GM13976 (cell line): ENCODE data around the gene MLN.

Source experiments
- DNase-seq: peaks from one replicate; pipeline ENCODE4 v3.0.0; 2012; ENCODE audit warnings: low spot score
- in situ Hi-C: fragments of 300-500 bp; cut with MboI; formaldehyde crosslinking; loops from one replicate; pipeline ENCODE4 v1.12.0; 2022; ENCODE audit warnings: low sequenced_read_pairs, mixed read lengths, inconsistent platforms; ENCODE audit not compliant: unreplicated experiment
- TF ChIP-seq, protein P1 (sequence below): IDR thresholded peaks from 2 replicates; pipeline ENCODE4 v1.5.1; 2012; ENCODE audit warnings: borderline replicate concordance, mild to moderate bottlenecking; ENCODE audit not compliant: insufficient read depth; ENCODE audit errors: extremely low read depth, missing control alignments, control extremely low read depth

MLN gene

DNA sequence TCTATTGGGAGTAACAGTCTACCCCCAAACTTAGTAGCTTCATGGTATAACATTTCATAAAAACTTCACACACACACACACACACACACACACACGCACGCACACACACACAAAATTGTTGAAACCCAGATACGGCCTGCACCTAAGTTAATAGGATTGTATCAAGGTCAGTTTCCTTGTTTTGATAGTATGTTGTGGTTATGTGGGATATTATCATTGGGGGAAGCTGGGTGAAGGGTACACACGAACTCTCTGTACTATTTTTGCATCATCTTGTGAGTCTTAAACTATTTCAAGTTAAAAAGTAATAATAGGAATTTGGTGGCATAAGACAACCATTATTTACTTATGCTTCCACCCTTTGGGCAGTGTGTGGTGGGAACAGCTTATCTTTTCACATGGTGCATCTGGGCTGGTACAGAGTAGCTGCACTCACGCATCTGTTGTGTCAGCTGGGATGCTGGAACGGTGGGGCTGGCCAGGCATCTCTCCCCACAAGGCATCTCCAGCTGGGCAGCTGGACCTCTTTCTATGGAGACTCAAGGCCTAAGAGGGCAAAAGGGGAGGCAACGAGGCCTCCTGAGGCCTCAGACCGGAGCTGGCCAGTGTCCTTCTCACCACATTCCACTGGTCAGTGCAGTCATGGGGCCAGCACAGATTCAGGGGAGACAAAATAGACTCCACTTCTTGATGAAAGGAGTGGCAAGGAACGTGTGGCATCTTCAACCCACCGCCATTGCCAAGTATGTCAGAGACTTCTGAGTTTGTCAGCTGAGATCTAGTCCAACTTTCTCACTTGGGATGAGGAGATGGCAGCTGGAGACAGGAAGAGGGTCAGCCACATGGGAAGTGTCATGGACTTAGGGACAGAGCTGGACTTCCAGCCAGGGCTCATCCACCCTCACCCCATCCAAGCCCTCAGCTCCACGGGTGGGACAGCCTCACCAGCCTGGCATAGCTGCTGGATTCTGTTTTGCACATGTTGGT lies 36.6 kb downstream of the MLN start:
- no peak for DNase-seq
- TF ChIP-seq, protein P1, sequence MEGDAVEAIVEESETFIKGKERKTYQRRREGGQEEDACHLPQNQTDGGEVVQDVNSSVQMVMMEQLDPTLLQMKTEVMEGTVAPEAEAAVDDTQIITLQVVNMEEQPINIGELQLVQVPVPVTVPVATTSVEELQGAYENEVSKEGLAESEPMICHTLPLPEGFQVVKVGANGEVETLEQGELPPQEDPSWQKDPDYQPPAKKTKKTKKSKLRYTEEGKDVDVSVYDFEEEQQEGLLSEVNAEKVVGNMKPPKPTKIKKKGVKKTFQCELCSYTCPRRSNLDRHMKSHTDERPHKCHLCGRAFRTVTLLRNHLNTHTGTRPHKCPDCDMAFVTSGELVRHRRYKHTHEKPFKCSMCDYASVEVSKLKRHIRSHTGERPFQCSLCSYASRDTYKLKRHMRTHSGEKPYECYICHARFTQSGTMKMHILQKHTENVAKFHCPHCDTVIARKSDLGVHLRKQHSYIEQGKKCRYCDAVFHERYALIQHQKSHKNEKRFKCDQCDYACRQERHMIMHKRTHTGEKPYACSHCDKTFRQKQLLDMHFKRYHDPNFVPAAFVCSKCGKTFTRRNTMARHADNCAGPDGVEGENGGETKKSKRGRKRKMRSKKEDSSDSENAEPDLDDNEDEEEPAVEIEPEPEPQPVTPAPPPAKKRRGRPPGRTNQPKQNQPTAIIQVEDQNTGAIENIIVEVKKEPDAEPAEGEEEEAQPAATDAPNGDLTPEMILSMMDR: no peak
- in situ Hi-C loops: loop anchor here (10.0 kb wide), 1 partner anchor 378 kb away; the partner anchor contains the start of gene GRM4

DNA sequence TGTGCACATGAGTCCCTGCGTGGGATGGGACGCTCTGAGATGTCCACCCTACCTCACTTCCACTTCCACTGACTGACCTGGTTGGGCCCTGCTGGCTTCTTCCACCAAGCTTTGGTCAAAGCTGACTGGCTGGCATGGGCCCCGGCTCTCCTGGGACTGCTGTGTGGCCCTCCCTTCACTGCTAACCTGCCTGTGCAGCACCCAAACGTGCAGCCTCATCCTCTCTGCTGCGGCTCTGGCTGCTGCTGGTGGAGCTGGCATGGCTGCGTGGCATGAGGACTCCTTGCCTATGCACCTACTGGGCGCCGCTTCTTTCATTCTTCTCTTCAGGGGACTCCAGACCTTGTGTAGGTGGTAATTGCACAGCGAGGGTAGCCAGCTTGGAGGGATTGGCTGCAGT lies 38.4 kb downstream of the MLN start:
- in situ Hi-C loops: loop anchor here (10.0 kb wide), 1 partner anchor 379 kb away; the partner anchor contains the start of gene GRM4
- DNase-seq: no peak
- TF ChIP-seq, protein P1: no peak

DNA sequence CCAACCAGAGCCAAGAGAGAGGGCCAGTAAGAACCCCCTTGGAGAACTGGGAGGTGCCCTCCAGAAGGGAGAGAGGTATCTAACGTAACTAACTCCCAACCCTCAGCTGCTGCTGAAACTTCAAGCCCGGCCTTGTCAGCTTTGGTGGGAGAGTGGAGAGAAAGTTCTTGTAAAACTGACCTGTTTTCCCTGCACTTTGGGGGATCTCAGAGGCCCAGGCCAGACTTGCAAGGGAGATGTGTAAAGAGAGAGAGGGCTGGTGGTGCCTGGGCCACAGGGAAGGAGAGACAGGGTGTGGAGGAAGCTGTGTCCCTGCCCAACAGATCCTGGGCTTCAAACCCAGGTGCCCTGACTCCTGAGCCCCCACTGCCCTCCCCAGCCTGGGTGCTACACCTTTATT lies 39.8 kb downstream of the MLN start:
- in situ Hi-C loops: loop anchor here (10.0 kb wide), 1 partner anchor 381 kb away; the partner anchor contains the start of gene GRM4

GRCh38 chr6:33763483-33763882 lies 40.3 kb downstream of the MLN start:
- in situ Hi-C loops: loop anchor here (10.0 kb wide), 1 partner anchor 381 kb away; the partner anchor contains the start of gene GRM4
- no peak for DNase-seq
- TF ChIP-seq, protein P1: no peak

More for the DNA sequence above, 39.8 kb downstream of the MLN start:
- no peak for DNase-seq
- TF ChIP-seq, protein P1: no peak

GRCh38 chr6:33762713-33763112 lies 41.1 kb downstream of the MLN start:
- in situ Hi-C loops: loop anchor here (10.0 kb wide), 1 partner anchor 382 kb away; the partner anchor contains the start of gene GRM4
- TF ChIP-seq, protein P1: no peak
- DNase-seq: no peak

DNA sequence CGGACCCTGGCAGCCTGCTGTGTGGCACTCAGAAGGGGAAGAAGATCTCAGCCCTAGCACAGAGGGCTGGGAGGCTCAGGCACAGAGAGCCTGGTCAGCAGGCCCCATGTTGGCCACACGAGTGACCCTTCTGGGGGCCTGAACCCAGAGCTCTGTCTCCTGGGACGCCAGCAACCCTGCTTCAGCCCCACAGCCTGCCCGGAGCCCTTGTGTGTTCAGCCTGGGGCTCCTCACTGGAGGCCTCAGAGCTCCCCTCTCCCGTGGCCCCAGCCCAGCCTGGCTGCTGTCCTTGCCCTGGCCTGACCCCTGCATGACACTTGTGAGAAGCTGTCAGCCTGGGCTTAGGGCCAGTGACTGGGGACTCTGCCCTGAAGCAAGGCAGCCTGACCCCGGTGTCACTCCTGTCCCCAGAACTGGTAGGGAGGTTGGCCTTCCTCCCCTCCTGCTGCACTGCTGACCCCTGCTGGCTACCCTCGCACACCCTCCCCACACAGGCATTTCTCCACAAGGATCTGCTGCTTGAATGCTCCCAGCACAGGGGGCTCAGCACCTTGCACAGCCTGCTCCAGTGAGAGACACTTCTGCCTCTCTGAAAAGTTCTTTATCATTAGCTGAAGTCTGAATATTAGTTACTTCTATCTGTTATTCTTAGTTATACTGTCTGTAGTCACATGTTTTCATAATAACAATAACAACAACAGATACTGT lies 41.7 kb downstream of the MLN start:
- in situ Hi-C loops: loop anchor here (10.0 kb wide), 1 partner anchor 383 kb away; the partner anchor contains the start of gene GRM4
- TF ChIP-seq, protein P1: peak; percentile 62

More for the DNA sequence above, 41.7 kb downstream of the MLN start:
- peak; percentile 74 for DNase-seq
